Stimulated activated CD8-positive, alpha-beta memory T cell treated with anti-CD3 and anti-CD28 coated beads, Interleukin-2, amount 100 ng/mL, for 48 hours (primary cell): ENCODE measurements around the gene OR2D2.
"Not testable (repeated sequence)": the region's sequence is repeated elsewhere in the genome, so short reads cannot be mapped to it uniquely, and the experiment has no call there.

ENCODE experiments used
- DNase-seq, 2 donors: peaks; one replicate each; pipeline ENCODE4 v3.0.0-alpha.2; 2020; ENCODE audit warnings: low read depth in 2 of 2

The OR2D2 gene

GRCh38 chr11:6876914-6877313 is 15.4 kb downstream of the OR2D2 start:
- no peak for DNase-seq

GRCh38 chr11:6876325-6876724 is 16.0 kb downstream of the OR2D2 start, which contains the start of gene OR10A4:
Gene OR10A4, plus strand, starts transcription at chr11:6876625. Its CDS starts 23 bp downstream, at chr11:6876648.
- DNase-seq: no peak

- no peak for DNase-seq
These were observed 16.5 kb downstream of the OR2D2 start for GRCh38 chr11:6875761-6876160.

GRCh38 chr11:6871278-6871677 is 21.0 kb downstream of the OR2D2 start:
- DNase-seq: no peak

GRCh38 chr11:6864438-6864837 is 27.9 kb downstream of the OR2D2 start:
- DNase-seq: no peak

GRCh38 chr11:6862961-6863360 is 29.3 kb downstream of the OR2D2 start, which contains the start of gene OR10A2:
Gene OR10A2, plus strand, starts transcription at chr11:6863057. Its CDS starts 6,698 bp downstream, at chr11:6869755.
- DNase-seq: no peak

- DNase-seq: no peak
These were observed 35.4 kb downstream of the OR2D2 start for GRCh38 chr11:6856871-6857270.

GRCh38 chr11:6855971-6856541 is 36.2 kb downstream of the OR2D2 start:
- DNase-seq: no peak

- DNase-seq: not testable (repeated sequence)
These were observed 37.5 kb downstream of the OR2D2 start for GRCh38 chr11:6854801-6855200.

GRCh38 chr11:6850526-6850925 is 41.8 kb downstream of the OR2D2 start:
- DNase-seq: no peak

GRCh38 chr11:6845383-6845782 is 46.9 kb downstream of the OR2D2 start, which contains the start of gene OR10A5:
Gene OR10A5, plus strand, starts transcription at chr11:6845683. Its CDS starts 0 bp downstream, at chr11:6845683.
- no peak for DNase-seq

GRCh38 chr11:6844356-6844755 is 47.9 kb downstream of the OR2D2 start:
- DNase-seq: no peak

GRCh38 chr11:6843670-6844069 is 48.6 kb downstream of the OR2D2 start:
- DNase-seq: no peak

- DNase-seq: no peak
These were observed 50.6 kb downstream of the OR2D2 start for GRCh38 chr11:6841694-6842093.
